Neuronal stem cell (in vitro differentiated cells): ENCODE measurements around the gene TEX11.

Source experiments
- DNase-seq: peaks from one replicate; pipeline ENCODE4 v3.0.0-alpha.2; 2013; ENCODE audit warnings: low spot score
- H2AFZ ChIP-seq: one replicate; pipeline ENCODE4 v1.6.1; 2013; ENCODE audit warnings: mild to moderate bottlenecking, low read length, inconsistent platforms
- H2AK5ac ChIP-seq: 2 replicates; pipeline ENCODE4 v1.6.1; 2013; ENCODE audit warnings: low read depth, mild to moderate bottlenecking, inconsistent platforms, low read length, moderate library complexity, mixed read lengths
- H2BK120ac ChIP-seq: 2 replicates; pipeline ENCODE4 v1.6.1; 2013; ENCODE audit warnings: low read depth, mild to moderate bottlenecking, inconsistent platforms, low read length, moderate library complexity, mixed read lengths
- H2BK12ac ChIP-seq: one replicate; pipeline ENCODE4 v1.6.1; 2013; ENCODE audit warnings: low read length, inconsistent platforms
- H2BK15ac ChIP-seq: 2 replicates; pipeline ENCODE4 v1.6.1; 2013; ENCODE audit warnings: mild to moderate bottlenecking, low read length, inconsistent platforms, mixed read lengths
- H2BK5ac ChIP-seq: one replicate; pipeline ENCODE4 v1.6.1; 2013; ENCODE audit warnings: inconsistent platforms, mild to moderate bottlenecking, low read length, moderate library complexity
- H3K14ac ChIP-seq: one replicate; pipeline ENCODE4 v1.6.1; 2013; ENCODE audit warnings: low read length, inconsistent platforms
- H3K18ac ChIP-seq: 2 replicates; pipeline ENCODE4 v1.6.1; 2013; ENCODE audit warnings: low read length, inconsistent platforms
- H3K23ac ChIP-seq: 2 replicates; pipeline ENCODE4 v1.6.1; 2013; ENCODE audit warnings: low read depth, mild to moderate bottlenecking, mixed read lengths, low read length, inconsistent platforms; ENCODE audit not compliant: poor library complexity
- H3K27ac ChIP-seq: replicated peaks from 3 replicates; pipeline ENCODE4 v1.5.1; 2013; ENCODE audit warnings: low read length, inconsistent platforms
- H3K27me3 ChIP-seq, 3 experiments: 2 replicates each; pipeline ENCODE4 v1.6.1; 2013; ENCODE audit warnings: low read length in 3 of 3, mild to moderate bottlenecking in 2 of 3, inconsistent platforms in 1 of 3, low read depth in 1 of 3, mixed read lengths in 1 of 3, moderate library complexity in 1 of 3; ENCODE audit not compliant: control insufficient read depth in 3 of 3, insufficient read depth in 3 of 3
- H3K36me3 ChIP-seq, 2 donors: replicated peaks in 1 of 2; 2 replicates each; pipeline ENCODE4 v1.6.1; 2013; ENCODE audit warnings: low read length in 2 of 2; ENCODE audit not compliant: control insufficient read depth in 2 of 2, insufficient read depth in 2 of 2
- H3K4ac ChIP-seq: 2 replicates; pipeline ENCODE4 v1.6.1; 2013; ENCODE audit warnings: inconsistent platforms, mild to moderate bottlenecking, low read length, moderate library complexity
- H3K4me1 ChIP-seq, 2 donors: 1 replicate in 1 of 2; 2 replicates in 1 of 2; pipeline ENCODE4 v1.6.1; 2013; ENCODE audit warnings: low read length in 2 of 2, low read depth in 1 of 2; ENCODE audit not compliant: control insufficient read depth in 2 of 2, insufficient read depth in 1 of 2
- H3K4me2 ChIP-seq: one replicate; pipeline ENCODE4 v1.6.1; 2013; ENCODE audit warnings: mild to moderate bottlenecking, low read length, inconsistent platforms; ENCODE audit not compliant: insufficient read depth, poor library complexity, severe bottlenecking
- H3K4me3 ChIP-seq, 2 donors: 2 replicates each; pipeline ENCODE4 v1.5.1; 2013; ENCODE audit warnings: low read length in 2 of 2, mild to moderate bottlenecking in 2 of 2, inconsistent platforms in 1 of 2, moderate library complexity in 1 of 2
- H3K79me1 ChIP-seq: one replicate; pipeline ENCODE4 v1.6.1; 2013; ENCODE audit warnings: low read depth, mild to moderate bottlenecking, inconsistent platforms, low read length, moderate library complexity
- H3K9ac ChIP-seq: one replicate; pipeline ENCODE4 v1.6.1; 2013; ENCODE audit warnings: mild to moderate bottlenecking, low read depth, low read length, inconsistent platforms; ENCODE audit not compliant: poor library complexity
- H3K9me3 ChIP-seq, 2 donors: replicated peaks in 1 of 2; 2 replicates each; pipeline versions ENCODE3 to v1.6.1; 2013; ENCODE audit warnings: low read length in 2 of 2, mild to moderate bottlenecking in 2 of 2, inconsistent platforms in 1 of 2, low read depth in 1 of 2, mixed read lengths in 1 of 2, moderate library complexity in 1 of 2; ENCODE audit not compliant: control insufficient read depth in 2 of 2, insufficient read depth in 1 of 2
- H4K8ac ChIP-seq: one replicate; pipeline ENCODE4 v1.6.1; 2013; ENCODE audit warnings: low read depth, mild to moderate bottlenecking, inconsistent platforms, low read length, moderate library complexity
- H4K91ac ChIP-seq: one replicate; pipeline ENCODE4 v1.6.1; 2013; ENCODE audit warnings: low read length, low read depth, mild to moderate bottlenecking, inconsistent platforms; ENCODE audit not compliant: poor library complexity
- WGBS, 2 donors: extraction: QIAGEN DNeasy Blood & Tissue Kit; methylation state at CpG; one replicate each; pipeline ENCODE4 v1.1.7; 2013; ENCODE audit warnings: missing lambda C conversion rate in 2 of 2, mixed read lengths in 1 of 2; ENCODE audit not compliant: insufficient read length in 2 of 2, insufficient replicate concordance in 1 of 2; ENCODE audit errors: extremely low coverage in 2 of 2; 5-methylcytosine and 5-hydroxymethylcytosine counted together

Gene TEX11

GRCh38 chrX:70496491-70496890, 412.0 kb downstream of the TEX11 start:
- Histone ChIP-seq H3K27me3 (peaks cover 0 to 6% (median 0%) of the 10 kb centered on the region in 3 experiments), H3K18ac (no peak overlapping the region), H2BK5ac (no peak overlapping the region), H3K36me3 (peaks cover 70 to 100% of the 10 kb centered on the region in 2 donors), H3K4me2 (no peak overlapping the region), H3K9ac (no peak overlapping the region), H2AFZ (no peak overlapping the region), H2AK5ac (no peak overlapping the region), H3K4me1 (no peaks in the 10 kb centered on the region), H3K27ac (no peak overlapping the region), H4K91ac (no peak overlapping the region), H3K23ac (no peak overlapping the region), H3K14ac (no peak overlapping the region), H4K8ac (no peak overlapping the region), H2BK12ac (no peak overlapping the region), H3K4ac (no peak overlapping the region), H3K4me3 (no peak overlapping the region), H3K79me1 (peaks cover 11% of the 10 kb centered on the region), H3K9me3 (no peaks in the 10 kb centered on the region), H2BK120ac (no peak overlapping the region), H2BK15ac (no peak overlapping the region)
- DNase-seq = no peak
- no CpG with 5 or more reads among the region's 5 CpGs for WGBS, 2 donors

GRCh38 chrX:70494441-70494840, 414.1 kb downstream of the TEX11 start:
- no CpG with 5 or more reads among the region's 4 CpGs for WGBS, 2 donors
- no peak overlapping the region for H3K23ac ChIP-seq
- peaks cover 58 to 93% of the 10 kb centered on the region in 2 donors for H3K36me3 ChIP-seq
- peaks cover 0 to 6% (median 0%) of the 10 kb centered on the region in 3 experiments for H3K27me3 ChIP-seq
- H2AFZ ChIP-seq = no peak overlapping the region
- no peak overlapping the region for H2BK5ac ChIP-seq
- H3K4ac ChIP-seq = no peak overlapping the region
- no peak overlapping the region for H2AK5ac ChIP-seq
- no peak overlapping the region for H2BK120ac ChIP-seq
- H3K9ac ChIP-seq = no peak overlapping the region
- H2BK12ac ChIP-seq = no peak overlapping the region
- no peak overlapping the region for H2BK15ac ChIP-seq
- no peak overlapping the region for H3K4me3 ChIP-seq
- no peak overlapping the region for H3K14ac ChIP-seq
- H3K4me2 ChIP-seq = no peak overlapping the region
- H3K27ac ChIP-seq = no peak overlapping the region
- H3K18ac ChIP-seq = no peak overlapping the region
- no peaks in the 10 kb centered on the region for H3K4me1 ChIP-seq
- no peak overlapping the region for H4K8ac ChIP-seq
- no peak overlapping the region for H4K91ac ChIP-seq
- H3K79me1 ChIP-seq = peaks cover 11% of the 10 kb centered on the region
- no peak for DNase-seq
- H3K9me3 ChIP-seq = no peaks in the 10 kb centered on the region

GRCh38 chrX:70488856-70489255, 419.7 kb downstream of the TEX11 start:
- Histone ChIP-seq H4K8ac (no peak overlapping the region), H3K27me3 (peaks cover 0 to 6% (median 0%) of the 10 kb centered on the region in 3 experiments), H3K9ac (no peak overlapping the region), H3K14ac (no peak overlapping the region), H2BK15ac (no peak overlapping the region), H3K79me1 (peaks cover 9% of the 10 kb centered on the region), H2AFZ (no peak overlapping the region), H3K36me3 (peaks cover 21 to 76% of the 10 kb centered on the region in 2 donors), H2BK12ac (no peak overlapping the region), H2BK120ac (no peak overlapping the region), H3K4ac (no peak overlapping the region), H3K4me1 (no peaks in the 10 kb centered on the region), H3K4me2 (no peak overlapping the region), H3K23ac (no peak overlapping the region), H4K91ac (no peak overlapping the region), H2AK5ac (no peak overlapping the region), H2BK5ac (no peak overlapping the region), H3K27ac (no peak overlapping the region), H3K4me3 (no peak overlapping the region), H3K9me3 (no peaks in the 10 kb centered on the region), H3K18ac (no peak overlapping the region)
- WGBS, 2 donors = no CpG with 5 or more reads among the region's 2 CpGs
- no peak for DNase-seq

GRCh38 chrX:70485466-70485865, 423.0 kb downstream of the TEX11 start:
- Histone ChIP-seq H3K23ac (no peak overlapping the region), H3K14ac (no peak overlapping the region), H4K91ac (no peak overlapping the region), H3K18ac (no peak overlapping the region), H3K9me3 (no peaks in the 10 kb centered on the region), H3K27ac (no peak overlapping the region), H2AFZ (no peak overlapping the region), H2AK5ac (no peak overlapping the region), H3K4me2 (no peak overlapping the region), H2BK120ac (no peak overlapping the region), H3K27me3 (no peaks in the 10 kb centered on the region), H3K79me1 (peaks cover 5% of the 10 kb centered on the region), H3K4ac (no peak overlapping the region), H3K4me1 (peaks cover 0 to 7% of the 10 kb centered on the region in 2 donors), H3K9ac (no peak overlapping the region), H4K8ac (no peak overlapping the region), H3K4me3 (no peak overlapping the region), H2BK12ac (no peak overlapping the region), H3K36me3 (peaks cover 5 to 73% of the 10 kb centered on the region in 2 donors), H2BK5ac (no peak overlapping the region), H2BK15ac (no peak overlapping the region)
- WGBS, 2 donors = no CpG with 5 or more reads among the region's 7 CpGs
- no peak for DNase-seq
